PFSK-1 (cell line): ENCODE results near the gene ARL3.

ENCODE experiments used
- FOXP2 ChIP-seq: optimal IDR thresholded peaks from 2 replicates; pipeline ENCODE3; 2011; ENCODE audit warnings: borderline replicate concordance, control low read depth, inconsistent platforms; ENCODE audit not compliant: insufficient read depth; ENCODE audit errors: extremely low read length, extremely low read depth
- POLR2AphosphoS5 ChIP-seq: IDR thresholded peaks from 2 replicates; pipeline ENCODE4 v1.6.1; 2012; ENCODE audit warnings: low read depth, mild to moderate bottlenecking, control low read depth, low read length, moderate library complexity
- REST ChIP-seq, 2 experiments: IDR thresholded peaks; 2 replicates each; pipeline versions ENCODE4 v1.6.1 to v1.8.0; 2011 to 2012; ENCODE audit warnings: low read depth in 2 of 2, low read length in 2 of 2, control low read depth in 1 of 2, inconsistent platforms in 1 of 2, mild to moderate bottlenecking in 1 of 2, moderate library complexity in 1 of 2; ENCODE audit not compliant: insufficient read depth in 1 of 2
- SIN3A ChIP-seq: IDR thresholded peaks from 2 replicates; pipeline ENCODE4 v1.6.1; 2012; ENCODE audit warnings: mild to moderate bottlenecking, low read length, moderate library complexity, borderline replicate concordance; ENCODE audit not compliant: insufficient read depth
- TAF1 ChIP-seq: IDR thresholded peaks from 2 replicates; pipeline ENCODE4 v1.6.1; 2012; ENCODE audit warnings: low read length, control low read depth, borderline replicate concordance; ENCODE audit not compliant: insufficient read depth

The ARL3 gene

GRCh38 chr10:102715880-102716279, 1.7 kb upstream of the ARL3 start:
- TF ChIP-seq SIN3A = no peak
- TF ChIP-seq FOXP2 = no peak
- TF ChIP-seq REST (IDR thresholded peaks at IDR 0.05; ENCODE audit: insufficient read depth in 1 of 2, low read depth in 2 of 2, low read length in 2 of 2) = no peak
- TF ChIP-seq TAF1 = no peak
- no peak for TF ChIP-seq POLR2AphosphoS5

- TF ChIP-seq REST (IDR thresholded peaks at IDR 0.05; ENCODE audit: insufficient read depth in 1 of 2, low read depth in 2 of 2, low read length in 2 of 2) (no peak), TAF1 (peak; percentile 67; the same call in 1 of the 2 replicates), SIN3A (peak; percentile 48; the same call in 1 of the 2 replicates), POLR2AphosphoS5 (peak; percentile 56; the same call in 1 of the 2 replicates), FOXP2 (no peak)
Measured at GRCh38 chr10:102714621-102715455, 641 bp upstream of the ARL3 start, which contains the start of gene SFXN2. Gene SFXN2, plus strand, starts transcription at chr10:102714636. Its CDS starts 12,001 bp downstream, at chr10:102726637.

GRCh38 chr10:102713539-102713813, 721 bp downstream of the ARL3 start:
- TF ChIP-seq POLR2AphosphoS5 = no peak
- no peak for TF ChIP-seq REST (IDR thresholded peaks at IDR 0.05; ENCODE audit: insufficient read depth in 1 of 2, low read depth in 2 of 2, low read length in 2 of 2)
- no peak for TF ChIP-seq TAF1

- TF ChIP-seq SIN3A (no peak), POLR2AphosphoS5 (no peak), FOXP2 (no peak), REST (IDR thresholded peaks at IDR 0.05; ENCODE audit: insufficient read depth in 1 of 2, low read depth in 2 of 2, low read length in 2 of 2) (no peak), TAF1 (no peak)
Measured at GRCh38 chr10:102712843-102713538, 1.2 kb downstream of the ARL3 start.
